Lung (tissue), 12 donors: ENCODE results near the gene MAP6D1. TPM values are rescaled to one million over a fixed set of nuclear protein-coding genes. Genes with fewer than 3 reads are reported as not detected.

Experiments used
- ATAC-seq: fragments of 200-7000 bp; cut with Tn5 transposase; one replicate; pipeline ENCODE4 v1.9.1; 2020; ENCODE audit warnings: moderate number of reproducible peaks; ENCODE audit not compliant: insufficient read depth, low FRiP score
- DNase-seq, 3 donors: peaks; one replicate each; pipeline ENCODE4 v3.0.0-alpha.2; 2013 to 2017
- H3K27ac ChIP-seq, 2 donors: one replicate each; pipeline ENCODE4 v1.5.1; 2013; ENCODE audit warnings: mild to moderate bottlenecking in 2 of 2, moderate library complexity in 2 of 2, control low read depth in 1 of 2, inconsistent platforms in 1 of 2, low read depth in 1 of 2, low read length in 1 of 2
- H3K27me3 ChIP-seq, 3 donors: one replicate each; pipeline ENCODE4 v1.5.1; 2013; ENCODE audit warnings: low read length in 2 of 3; ENCODE audit not compliant: control insufficient read depth in 3 of 3, insufficient read depth in 3 of 3
- H3K36me3 ChIP-seq, 4 donors: one replicate each; pipeline ENCODE4 v1.5.1; 2013; ENCODE audit warnings: low read length in 4 of 4, mild to moderate bottlenecking in 1 of 4, moderate library complexity in 1 of 4; ENCODE audit not compliant: control insufficient read depth in 4 of 4, insufficient read depth in 4 of 4
- H3K4me1 ChIP-seq, 5 donors: one replicate each; pipeline ENCODE4 v1.5.1; 2013; ENCODE audit warnings: low read length in 5 of 5, mild to moderate bottlenecking in 2 of 5, moderate library complexity in 1 of 5; ENCODE audit not compliant: control insufficient read depth in 5 of 5, insufficient read depth in 5 of 5
- H3K4me3 ChIP-seq: one replicate; pipeline ENCODE4 v1.5.1; 2013; ENCODE audit warnings: mild to moderate bottlenecking, control low read depth, moderate library complexity
- H3K9ac ChIP-seq, 2 donors: one replicate each; pipeline ENCODE4 v1.5.1; 2013; ENCODE audit warnings: low read length in 2 of 2, control low read depth in 1 of 2; ENCODE audit not compliant: insufficient read depth in 1 of 2
- H3K9me3 ChIP-seq, 4 donors: one replicate each; pipeline ENCODE4 v1.5.1; 2013; ENCODE audit warnings: low read length in 3 of 4, mild to moderate bottlenecking in 1 of 4, moderate library complexity in 1 of 4; ENCODE audit not compliant: control insufficient read depth in 4 of 4, insufficient read depth in 3 of 4
- WGBS, 2 donors: extraction: QIAGEN DNeasy Blood & Tissue Kit; methylation state at CpG; one replicate each; pipeline ENCODE4 v1.1.7; 2013; 5-methylcytosine and 5-hydroxymethylcytosine counted together
- polyA plus RNA-seq, 2 donors: library from polyadenylated mRNA; stranded (reverse); fragments of 200-250 nt; gene quantifications; one replicate each; pipeline ENCODE4 v1.2.1, GENCODE V29; 2013
- total RNA-seq, 2 donors: library from RNA; depleted of rRNA in 1 of 2; stranded (reverse); fragments of >200 nt in 1 of 2; gene quantifications; one replicate each; pipeline ENCODE4 v1.2.1, GENCODE V29; 2014 to 2021
- TF ChIP-seq, protein P1 (sequence below): IDR thresholded peaks from 2 replicates; pipeline ENCODE4 v1.5.1; 2012; ENCODE audit warnings: mild to moderate bottlenecking; ENCODE audit errors: control extremely low read depth, extremely low read depth
- donor health status: control.
- donor health status: control.
- donor health status: Bipolar disorder and iron deficiency.
- donor health status: healthy.
- donor health status: DM: yes; HTN: yes; CAD: no.

The MAP6D1 gene
- total and polyA plus RNA-seq, 4 donors: 0.64 to 1.9 (median 1.3) TPM

DNA sequence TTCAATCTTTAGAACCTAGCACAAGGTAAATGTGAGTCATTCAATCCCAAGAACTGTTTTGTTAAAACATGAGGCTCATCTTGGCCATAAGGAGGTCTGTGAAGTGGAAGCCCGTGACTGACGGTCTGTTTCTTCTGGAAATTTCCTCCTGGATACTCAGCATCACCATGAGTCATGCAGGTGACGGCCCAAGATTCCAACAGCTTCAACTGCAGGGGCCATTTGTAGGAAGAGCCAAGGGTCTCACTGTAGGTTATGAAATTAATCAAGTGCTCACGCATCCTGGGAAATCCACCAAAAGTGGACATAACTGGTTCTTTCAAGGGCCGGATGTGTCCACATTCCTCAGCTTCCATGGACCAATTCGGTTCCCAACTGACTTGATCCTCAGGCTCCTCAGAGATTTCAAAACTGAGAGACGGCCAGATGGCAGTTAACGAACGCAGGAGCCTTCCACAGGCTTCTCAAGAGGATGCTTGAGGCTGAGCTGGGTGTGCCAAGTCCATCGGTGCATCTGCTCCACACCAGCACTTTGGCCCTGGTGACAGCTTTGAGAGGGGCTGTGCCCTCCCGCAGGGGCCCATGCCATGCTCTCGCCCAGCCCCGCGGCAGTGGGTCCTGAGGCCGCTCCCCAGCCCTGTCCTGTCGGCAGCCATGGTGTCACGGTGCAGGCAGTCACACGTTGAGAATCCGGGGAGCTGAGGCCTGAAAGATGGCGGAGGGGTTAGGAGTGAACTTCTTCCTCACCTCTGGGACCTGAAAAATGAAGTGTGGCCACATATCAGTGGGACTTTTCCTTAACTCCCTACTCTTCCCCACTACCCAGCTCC, 8.5 kb downstream of the MAP6D1 start:
- TF ChIP-seq, protein P1, sequence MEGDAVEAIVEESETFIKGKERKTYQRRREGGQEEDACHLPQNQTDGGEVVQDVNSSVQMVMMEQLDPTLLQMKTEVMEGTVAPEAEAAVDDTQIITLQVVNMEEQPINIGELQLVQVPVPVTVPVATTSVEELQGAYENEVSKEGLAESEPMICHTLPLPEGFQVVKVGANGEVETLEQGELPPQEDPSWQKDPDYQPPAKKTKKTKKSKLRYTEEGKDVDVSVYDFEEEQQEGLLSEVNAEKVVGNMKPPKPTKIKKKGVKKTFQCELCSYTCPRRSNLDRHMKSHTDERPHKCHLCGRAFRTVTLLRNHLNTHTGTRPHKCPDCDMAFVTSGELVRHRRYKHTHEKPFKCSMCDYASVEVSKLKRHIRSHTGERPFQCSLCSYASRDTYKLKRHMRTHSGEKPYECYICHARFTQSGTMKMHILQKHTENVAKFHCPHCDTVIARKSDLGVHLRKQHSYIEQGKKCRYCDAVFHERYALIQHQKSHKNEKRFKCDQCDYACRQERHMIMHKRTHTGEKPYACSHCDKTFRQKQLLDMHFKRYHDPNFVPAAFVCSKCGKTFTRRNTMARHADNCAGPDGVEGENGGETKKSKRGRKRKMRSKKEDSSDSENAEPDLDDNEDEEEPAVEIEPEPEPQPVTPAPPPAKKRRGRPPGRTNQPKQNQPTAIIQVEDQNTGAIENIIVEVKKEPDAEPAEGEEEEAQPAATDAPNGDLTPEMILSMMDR: no peak
- Histone ChIP-seq H3K4me1 (peaks cover 0 to 3% (median 0%) of the 10 kb centered on the region in 5 donors), H3K4me3 (no peak overlapping the region), H3K27me3 (no peaks in the 10 kb centered on the region), H3K36me3 (peaks cover 0 to 5% (median 0%) of the 10 kb centered on the region in 4 donors), H3K9ac (no peak overlapping the region), H3K9me3 (no peaks in the 10 kb centered on the region), H3K27ac (no peak overlapping the region)
- DNase-seq (no peak), ATAC-seq (peak; percentile 14)
- WGBS, 2 donors: 85 to 90% methylated on average over 20 of the region's 20 CpGs

DNA sequence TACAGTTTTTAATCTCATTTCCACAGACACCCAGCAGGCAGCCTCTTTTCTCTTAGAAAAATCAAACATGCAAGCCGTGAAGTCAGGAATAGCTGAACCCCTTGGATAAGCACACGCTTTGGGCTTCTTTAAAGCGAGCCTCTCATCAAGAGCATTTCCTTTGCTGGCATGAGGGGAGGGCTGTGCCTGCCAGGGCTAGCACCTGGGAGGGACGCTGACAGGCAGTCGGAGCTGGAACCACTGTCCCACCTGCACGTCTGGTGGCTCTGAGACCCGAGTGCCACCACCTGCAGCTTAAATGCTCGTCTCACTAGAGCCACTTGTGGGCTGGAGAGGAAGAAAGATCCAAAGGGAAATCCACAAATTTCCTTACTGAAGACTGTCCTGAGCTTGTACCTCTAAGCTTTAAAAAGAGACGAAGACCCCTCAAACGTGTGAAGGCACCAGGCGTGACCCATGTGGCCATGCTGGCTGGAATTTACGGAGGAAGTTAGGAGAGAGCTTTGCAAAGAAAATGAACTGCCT, 9.4 kb downstream of the MAP6D1 start:
- Histone ChIP-seq H3K27me3 (no peaks in the 10 kb centered on the region), H3K9ac (no peak overlapping the region), H3K27ac (no peak overlapping the region), H3K36me3 (peaks cover under 1 to 10% (median 3%) of the 10 kb centered on the region in 4 donors), H3K9me3 (no peaks in the 10 kb centered on the region), H3K4me3 (no peak overlapping the region), H3K4me1 (peaks cover 0 to 3% (median 0%) of the 10 kb centered on the region in 5 donors)
- WGBS, 2 donors: 81 to 83% methylated on average over 12 of the region's 12 CpGs
- TF ChIP-seq, protein P1: no peak
- ATAC-seq (no peak), DNase-seq (no peak)

DNA sequence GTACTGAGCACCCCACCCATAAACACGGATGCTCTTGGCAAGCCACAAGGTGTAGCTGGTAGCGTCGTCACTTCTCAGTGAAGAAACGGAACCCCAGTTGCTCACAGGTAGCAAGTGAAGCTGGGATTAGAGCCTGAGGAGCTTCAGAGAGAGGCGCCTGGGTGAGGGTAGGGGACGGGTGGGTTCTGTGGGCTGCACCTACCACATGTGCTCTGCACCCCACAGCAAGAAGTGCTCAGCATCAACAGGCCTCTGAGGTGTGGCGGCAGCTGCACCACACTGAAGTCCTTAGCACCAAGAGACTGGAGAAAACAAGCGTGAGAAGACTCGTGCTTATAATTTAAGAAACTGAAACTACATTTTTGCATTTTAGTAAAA, 9.8 kb downstream of the MAP6D1 start:
- no peaks in the 10 kb centered on the region for H3K9me3 ChIP-seq
- 74 to 77% methylated on average over 9 of the region's 9 CpGs for WGBS, 2 donors
- DNase-seq (no peak), ATAC-seq (no peak)
- no peak overlapping the region for H3K9ac ChIP-seq
- H3K36me3 ChIP-seq: peaks cover 4 to 15% (median 6%) of the 10 kb centered on the region in 4 donors
- TF ChIP-seq, protein P1: no peak
- no peaks in the 10 kb centered on the region for H3K27me3 ChIP-seq
- H3K4me1 ChIP-seq: peaks cover 0 to 3% (median 0%) of the 10 kb centered on the region in 5 donors
- H3K4me3 ChIP-seq: no peak overlapping the region
- no peak overlapping the region for H3K27ac ChIP-seq
